ENCODE results near the gene NAA38.

NAA38 gene

GRCh38 chr17:7851438-7852261 lies 5.7 kb downstream of the NAA38 start:
- peak; percentile 78 for DNase-seq

GRCh38 chr17:7850701-7851437 lies 6.5 kb downstream of the NAA38 start:
- no peak for DNase-seq

GRCh38 chr17:7849751-7850504 lies 7.4 kb downstream of the NAA38 start:
- no peak for DNase-seq

GRCh38 chr17:7849130-7849750 lies 8.1 kb downstream of the NAA38 start:
- no peak for DNase-seq

GRCh38 chr17:7848739-7849129 lies 8.6 kb downstream of the NAA38 start:
- DNase-seq, result no peak

- no peak for DNase-seq
These were observed 9.2 kb downstream of the NAA38 start for GRCh38 chr17:7848131-7848579.

GRCh38 chr17:7846765-7847661 lies 10.3 kb downstream of the NAA38 start:
- DNase-seq, result no peak

GRCh38 chr17:7846063-7846735 lies 11.2 kb downstream of the NAA38 start:
- no peak for DNase-seq

GRCh38 chr17:7845359-7846062 lies 11.8 kb downstream of the NAA38 start:
- no peak for DNase-seq

GRCh38 chr17:7844292-7845154 lies 12.8 kb downstream of the NAA38 start:
- DNase-seq, result peak; percentile 96

GRCh38 chr17:7843536-7844291 lies 13.6 kb downstream of the NAA38 start:
- DNase-seq, result peak; percentile 85

GRCh38 chr17:7843257-7843535 lies 14.2 kb downstream of the NAA38 start:
- DNase-seq, result no peak

GRCh38 chr17:7842380-7843256 lies 14.7 kb downstream of the NAA38 start:
- peak; percentile 94 for DNase-seq

- peak; percentile 88 for DNase-seq
These were observed 15.4 kb downstream of the NAA38 start for GRCh38 chr17:7841915-7842379.

GRCh38 chr17:7841396-7841914 lies 15.9 kb downstream of the NAA38 start:
- peak; percentile 92 for DNase-seq

- no peak for DNase-seq
These were observed 16.5 kb downstream of the NAA38 start for GRCh38 chr17:7840875-7841274.

- no peak for DNase-seq
These were observed 16.9 kb downstream of the NAA38 start for GRCh38 chr17:7840441-7840840.

- DNase-seq, result peak; percentile 37
These were observed 17.5 kb downstream of the NAA38 start for GRCh38 chr17:7839876-7840261.
